ENCODE data around the gene WDR62. TPM values are rescaled to one million over a fixed set of nuclear protein-coding genes. Genes with fewer than 3 reads are reported as not detected.

WDR62 gene
- polyA plus RNA-seq (2012; ENCODE audit: insufficient read depth, insufficient read length) = 38.9 TPM

DNA sequence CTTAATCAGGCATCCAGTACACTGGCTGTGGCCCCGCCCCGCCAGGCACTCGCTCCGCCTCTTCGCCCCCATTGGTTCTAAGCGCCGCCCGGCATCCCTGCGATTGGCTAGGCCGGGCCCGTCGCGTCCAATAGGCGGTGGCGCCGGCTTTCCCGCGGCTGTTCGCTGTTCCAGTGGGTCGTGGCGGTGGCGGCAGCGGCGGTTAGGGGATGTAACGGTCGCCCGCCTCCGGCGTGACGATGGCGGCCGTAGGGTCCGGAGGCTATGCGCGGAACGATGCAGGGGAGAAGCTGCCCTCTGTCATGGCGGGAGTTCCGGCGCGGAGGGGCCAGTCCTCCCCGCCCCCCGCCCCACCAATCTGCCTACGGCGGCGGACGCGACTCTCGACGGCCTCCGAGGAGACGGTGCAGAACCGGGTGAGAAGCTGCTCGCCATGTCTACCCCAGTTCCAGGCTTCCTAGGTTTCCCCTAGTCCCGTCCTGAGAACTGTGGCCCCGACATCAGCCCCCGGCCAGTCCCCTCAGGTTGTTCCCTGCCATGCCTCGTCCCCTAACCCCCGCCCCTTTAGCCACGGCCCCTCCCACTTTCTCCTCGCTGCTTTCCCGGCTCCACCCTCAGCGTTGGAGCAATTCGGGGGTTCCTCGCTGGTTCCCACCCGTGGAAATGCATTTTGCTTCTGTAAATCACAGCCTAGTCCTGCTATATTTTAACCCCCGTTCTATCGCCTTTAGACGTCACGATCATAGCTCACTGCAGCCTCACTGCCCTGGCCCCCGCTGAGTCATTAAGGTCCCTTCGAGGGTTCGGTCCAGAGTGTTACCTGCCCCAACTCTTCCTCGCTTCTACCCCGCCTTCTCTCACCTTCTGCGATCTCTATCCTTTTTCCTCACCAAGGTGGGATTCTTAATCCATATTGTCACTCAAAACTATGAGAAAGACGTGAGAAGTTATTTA, at the start of gene WDR62:
TSS of gene WDR62 (plus strand) at position 165 of the 954 bp plus-strand sequence. CDS start at position 240, 75 bp downstream.
- peak within 1 kb of the TSS; percentile 89 for H3K4me3 ChIP-seq (ENCODE audit: low read length)
- peak; percentile 83 for DNase-seq (ENCODE audit: low read depth, low spot score)

DNA sequence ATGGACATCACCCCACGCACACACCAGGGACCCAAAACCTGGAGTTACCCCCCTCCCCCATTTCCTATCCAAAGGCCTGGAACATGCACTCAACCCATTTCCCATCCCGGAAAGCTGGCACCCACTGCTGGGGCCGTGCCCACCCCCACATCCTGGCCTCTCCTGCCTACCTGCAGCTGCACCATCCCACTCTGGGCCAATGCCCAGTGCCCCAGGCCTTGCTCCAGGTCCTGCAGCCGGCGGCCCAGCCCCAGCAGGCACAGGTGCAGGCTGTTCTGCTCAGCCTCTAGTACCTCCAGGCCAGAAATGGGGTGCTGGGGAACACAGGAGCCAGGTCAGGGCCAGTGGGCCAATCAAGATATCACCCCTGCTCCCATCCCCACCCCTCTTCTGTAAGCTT, 47.7 kb upstream of the WDR62 start:
- DNase-seq (ENCODE audit: low read depth, low spot score) = no peak
- H3K4me3 ChIP-seq (ENCODE audit: low read length) = no peak overlapping the region

- no peak for DNase-seq (ENCODE audit: low read depth, low spot score)
- no peak within 1 kb of the TSS for H3K4me3 ChIP-seq (ENCODE audit: low read length)
These were observed 46.2 kb upstream of the WDR62 start, which contains the start of gene SYNE4 for GRCh38 chr19:36008336-36008978. TSS of gene SYNE4 (minus strand) at chr19:36008813. CDS start at chr19:36008681, 132 bp downstream.

DNA sequence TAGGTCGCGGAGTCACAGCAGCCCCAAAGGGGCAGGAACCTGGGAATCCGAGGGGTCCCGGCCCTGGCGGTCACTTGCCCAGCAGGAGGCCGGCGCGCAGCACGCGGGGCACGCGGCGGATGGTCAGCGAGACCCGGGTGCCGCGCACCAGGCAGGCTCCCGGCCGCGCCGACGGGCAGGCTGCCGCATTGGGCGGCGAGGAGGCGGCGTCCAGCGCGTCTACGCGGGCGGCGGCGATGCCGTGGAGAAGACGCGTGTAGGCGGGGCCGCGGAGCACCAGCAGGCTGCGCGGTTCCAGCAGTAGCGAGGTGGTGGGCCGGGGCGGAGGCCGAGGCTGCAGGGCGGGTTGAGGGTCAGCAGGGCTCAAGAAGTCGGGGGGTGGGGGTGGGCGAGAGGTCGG, 45.5 kb upstream of the WDR62 start:
- no peak for DNase-seq (ENCODE audit: low read depth, low spot score)
- no peak overlapping the region for H3K4me3 ChIP-seq (ENCODE audit: low read length)

GRCh38 chr19:36009633-36010379, 44.9 kb upstream of the WDR62 start:
- H3K4me3 ChIP-seq (ENCODE audit: low read length) = no peak overlapping the region
- no peak for DNase-seq (ENCODE audit: low read depth, low spot score)

- no peak overlapping the region for H3K4me3 ChIP-seq (ENCODE audit: low read length)
- no peak for DNase-seq (ENCODE audit: low read depth, low spot score)
These were observed 44.3 kb upstream of the WDR62 start for GRCh38 chr19:36010402-36010801.

DNA sequence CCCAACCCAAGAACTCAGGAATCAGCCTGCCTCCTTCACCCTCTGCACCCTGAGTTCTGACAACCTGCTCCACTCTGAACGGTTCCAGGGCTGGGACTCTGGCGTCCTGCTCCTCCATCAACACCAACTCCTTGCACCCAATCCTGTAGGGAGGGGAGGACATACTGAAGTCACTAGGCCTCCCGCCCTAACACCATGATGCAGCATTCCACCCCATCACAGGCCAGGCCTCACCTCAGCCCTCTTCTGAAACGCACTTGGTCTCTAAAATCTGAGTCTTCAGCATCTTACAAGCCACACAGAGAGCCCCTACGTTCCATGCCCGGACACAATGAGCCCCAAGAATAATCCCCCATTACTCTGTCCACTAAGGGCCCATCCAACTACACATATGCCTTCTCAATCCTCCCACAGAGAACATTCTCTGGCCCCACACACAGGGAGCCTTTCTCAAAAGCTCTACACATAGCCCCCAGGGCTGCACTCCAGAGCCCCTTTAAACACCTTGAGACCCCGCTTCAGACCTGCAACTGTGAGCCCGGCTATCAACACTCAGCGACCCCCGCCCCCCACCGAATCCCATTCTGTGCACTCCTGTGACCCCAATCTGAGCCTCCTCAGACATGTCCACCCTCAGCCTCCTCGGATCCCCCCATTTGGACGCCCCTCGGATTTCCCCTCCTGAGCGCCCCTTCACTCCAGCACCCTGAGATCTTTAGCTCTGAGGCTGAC, 41.3 kb upstream of the WDR62 start:
- peak overlapping the region; percentile 93 for H3K4me3 ChIP-seq (ENCODE audit: low read length)
- no peak for DNase-seq (ENCODE audit: low read depth, low spot score)

GRCh38 chr19:36014012-36014924, 40.4 kb upstream of the WDR62 start, which contains the start of gene ALKBH6:
TSS of gene ALKBH6 (minus strand) at chr19:36014213. CDS start at chr19:36013397, 816 bp downstream.
- DNase-seq (ENCODE audit: low read depth, low spot score) = peak; percentile 98
- peak within 1 kb of the TSS; percentile 93 for H3K4me3 ChIP-seq (ENCODE audit: low read length)

DNA sequence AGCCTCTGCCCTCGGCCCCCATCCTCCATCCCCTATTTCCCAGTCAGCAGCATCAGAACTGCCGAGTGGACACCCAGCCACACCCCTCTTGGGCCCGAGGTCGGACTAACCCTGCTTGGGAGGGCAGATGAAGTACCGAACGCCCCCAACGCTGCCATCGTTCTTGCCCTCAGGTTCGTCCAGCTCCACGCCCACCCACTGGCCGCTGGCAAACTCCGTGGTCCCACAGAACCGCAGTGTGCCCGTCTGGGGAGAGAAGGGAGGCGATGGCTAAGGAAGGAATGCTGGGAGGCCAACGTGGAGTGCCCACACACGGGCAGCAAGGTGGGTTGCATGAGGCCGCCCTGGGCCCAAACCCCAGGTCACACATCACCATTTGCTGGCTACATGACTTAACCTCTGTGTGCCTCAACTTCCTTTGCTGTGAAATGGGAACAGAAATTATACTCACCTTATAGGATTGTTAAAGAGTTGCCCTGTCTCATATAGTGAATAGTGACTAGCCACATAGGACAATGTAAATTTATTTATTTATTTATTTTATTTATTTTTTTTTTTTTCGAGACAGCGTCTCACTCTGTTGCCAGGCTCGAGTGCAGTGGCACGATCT, 35.5 kb upstream of the WDR62 start:
- DNase-seq (ENCODE audit: low read depth, low spot score) = no peak
- H3K4me3 ChIP-seq (ENCODE audit: low read length) = no peak overlapping the region

GRCh38 chr19:36023432-36023831, 31.3 kb upstream of the WDR62 start:
- no peak for DNase-seq (ENCODE audit: low read depth, low spot score)
- H3K4me3 ChIP-seq (ENCODE audit: low read length) = no peak overlapping the region

GRCh38 chr19:36025541-36025940, 29.2 kb upstream of the WDR62 start:
- DNase-seq (ENCODE audit: low read depth, low spot score) = no peak
- no peak overlapping the region for H3K4me3 ChIP-seq (ENCODE audit: low read length)

DNA sequence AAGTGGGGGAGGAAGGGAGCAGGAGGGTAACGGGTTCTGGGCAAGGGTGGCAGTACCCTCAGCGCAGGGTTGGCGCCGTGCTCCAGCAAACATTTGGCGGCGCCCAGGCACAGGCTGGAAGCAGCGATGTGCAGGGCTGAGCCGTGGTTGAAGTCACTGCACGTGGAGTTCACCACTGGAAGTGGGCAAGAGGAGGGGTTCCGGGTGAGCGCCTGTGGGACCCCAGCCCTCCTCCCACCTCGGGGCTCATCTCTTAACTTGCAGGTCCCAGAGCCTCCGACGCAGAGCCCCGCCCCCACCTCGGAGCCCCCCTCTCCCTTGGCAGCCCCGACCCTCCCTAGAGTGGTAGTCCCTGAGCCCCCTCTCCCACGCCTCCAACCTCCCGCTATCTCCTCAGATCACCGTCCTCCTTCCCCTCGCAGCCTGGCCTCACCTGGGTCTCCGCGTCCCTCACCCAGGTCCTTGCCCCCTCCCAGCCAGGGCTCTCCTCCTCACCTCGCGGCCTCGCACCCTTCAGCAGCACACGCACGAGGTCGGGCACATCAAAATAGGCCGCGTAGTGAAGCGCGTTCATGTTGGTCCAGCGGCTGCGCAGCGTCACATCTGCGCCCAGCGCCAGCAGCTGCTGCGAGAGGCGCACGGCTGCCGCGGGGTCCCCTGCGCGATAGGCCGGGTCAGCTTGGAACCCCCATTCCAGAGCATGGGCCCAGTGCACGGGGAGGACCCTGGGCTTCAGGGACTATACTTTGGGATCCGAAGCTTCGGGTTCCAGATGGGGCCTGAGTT, 28.4 kb upstream of the WDR62 start:
- DNase-seq (ENCODE audit: low read depth, low spot score) = no peak
- no peak overlapping the region for H3K4me3 ChIP-seq (ENCODE audit: low read length)

DNA sequence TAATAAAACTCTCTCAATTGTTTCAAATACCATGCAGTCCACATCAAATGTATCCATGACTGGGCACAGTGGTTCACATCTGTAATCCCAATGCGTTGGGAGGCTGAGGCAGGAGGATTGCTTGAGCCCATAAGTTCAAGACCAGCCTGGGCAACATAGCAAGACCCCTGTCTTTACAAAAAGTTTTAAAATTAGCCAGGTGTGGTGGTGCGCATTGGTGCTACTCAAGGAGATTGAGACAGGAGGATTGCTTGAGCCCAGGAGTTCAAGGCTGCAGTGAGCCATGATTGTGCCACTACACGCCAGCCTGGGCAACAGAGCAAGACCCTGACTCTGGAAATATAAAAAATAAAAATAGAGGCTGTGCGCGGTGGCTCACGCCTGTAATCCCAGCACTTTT, 27.0 kb upstream of the WDR62 start:
- no peak overlapping the region for H3K4me3 ChIP-seq (ENCODE audit: low read length)
- no peak for DNase-seq (ENCODE audit: low read depth, low spot score)

GRCh38 chr19:36028313-36029041, 26.2 kb upstream of the WDR62 start:
- no peak overlapping the region for H3K4me3 ChIP-seq (ENCODE audit: low read length)
- no peak for DNase-seq (ENCODE audit: low read depth, low spot score)

DNA sequence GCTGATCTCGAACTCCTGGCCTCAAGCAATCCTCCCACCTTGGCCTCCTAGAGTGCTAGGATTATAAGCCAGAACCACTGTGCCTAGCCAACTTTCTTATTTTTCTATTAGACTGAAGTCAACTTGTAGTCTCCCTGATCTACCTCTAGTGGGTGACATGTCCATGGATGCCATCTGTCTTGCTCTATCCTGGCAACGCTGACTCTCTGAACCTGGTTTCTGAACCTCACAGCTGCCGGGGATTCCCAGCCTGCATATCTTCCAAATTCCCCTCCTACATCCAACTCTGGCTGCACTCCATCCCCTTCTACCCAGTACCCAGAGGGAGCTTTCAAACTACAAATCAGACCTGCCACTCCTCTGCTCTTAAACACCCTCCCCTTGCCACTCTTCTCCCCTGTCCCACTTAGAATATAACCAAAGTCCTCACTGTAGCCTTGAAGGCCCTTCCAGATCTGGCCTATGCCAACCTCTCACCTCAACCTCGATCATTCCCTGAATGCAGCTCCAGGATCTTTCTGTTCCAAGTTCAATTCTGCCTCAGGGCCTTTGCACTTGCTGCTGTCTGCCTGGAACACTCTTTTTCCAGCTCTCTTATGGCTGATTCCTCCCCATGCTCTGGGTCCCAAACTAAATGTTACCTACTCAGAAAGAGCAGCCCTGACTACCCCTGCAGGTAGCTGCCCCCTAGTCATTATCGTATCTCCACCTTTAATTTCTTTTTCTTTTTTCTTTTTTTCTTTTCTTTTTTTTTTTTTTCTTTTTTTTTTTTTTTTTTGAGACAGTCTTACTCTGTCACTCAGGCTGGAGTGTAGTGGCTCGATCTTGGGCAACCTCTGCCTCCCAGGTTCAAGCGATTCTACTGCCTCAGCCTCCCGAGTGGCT, 24.2 kb upstream of the WDR62 start:
- DNase-seq (ENCODE audit: low read depth, low spot score) = no peak
- no peak overlapping the region for H3K4me3 ChIP-seq (ENCODE audit: low read length)

Data from Jurkat, Clone E6-1 (cell line).